ENCODE results near the gene GABRB2. TPM values are rescaled to one million over a fixed set of nuclear protein-coding genes. Genes with fewer than 3 reads are reported as not detected.

GABRB2 gene
- total and polyA plus RNA-seq, 2 of the 13 experiments (the other 11 are each of a cell fraction or from before 2014, with no cell fraction given) = 0.01 TPM; not detected in 1

GRCh38 chr5:161391016-161391415 lies 155.5 kb downstream of the GABRB2 start:
- Histone ChIP-seq H3K4me1 (ENCODE audit: insufficient read depth, low read length) (no peaks in the 10 kb centered on the region), H2AFZ (ENCODE audit: low read length) (no peak overlapping the region), H4K20me1 (ENCODE audit: insufficient read depth, low read length) (no peaks in the 10 kb centered on the region), H3K36me3 (replicated peaks in 1 of 2; ENCODE audit: control insufficient read depth in 1 of 2, insufficient read depth in 2 of 2, low read length in 2 of 2) (no peaks in the 10 kb centered on the region), H3K79me2 (ENCODE audit: insufficient read depth, low read length) (no peaks in the 10 kb centered on the region), H3K27ac (ENCODE audit: extremely low read length, insufficient read depth, low read length) (no peak overlapping the region), H3K4me2 (ENCODE audit: low read depth, low read length) (no peak overlapping the region), H3K9me3 (ENCODE audit: low read length) (no peaks in the 10 kb centered on the region), H3K4me3 (replicated peaks in 1 of 3; ENCODE audit: insufficient read depth in 1 of 3, low read depth in 2 of 3, low read length in 3 of 3) (no peak overlapping the region), H3K27me3 (ENCODE audit: control insufficient read depth in 1 of 2, insufficient read depth in 2 of 2, low read length in 2 of 2) (no peaks in the 10 kb centered on the region; a peak in 1 of 5 replicates), H3K9ac (ENCODE audit: insufficient read depth, low read depth, low read length) (no peak overlapping the region)
- in situ Hi-C loops (cut with HindIII; ENCODE audit: extremely low pct_ligation_motif_present, low pct_unique_long_range_greater_than_20kb) (no loop called here), intact Hi-C loops (cut with micrococcal nuclease; ENCODE audit: unreplicated experiment) (no loop called here)
- BruUV-seq (replicated peaks) = no TSS peak
- FAIRE-seq (no peak), ATAC-seq (no peak), DNase-seq (ENCODE audit: low spot score) (no peak)
- ChIA-PET POLR2A (no interaction called here), CTCF (ENCODE audit: low intra/inter-chr PET ratio, low total read pairs) (no interaction called here)
- 4% methylated on average over 1 of the region's 1 CpG for WGBS (ENCODE audit: low lambda C conversion rate)
- TF ChIP-seq SNAI1 (CRISPR knock-in tag; IDR thresholded peaks at IDR 0.05; ENCODE audit: borderline replicate concordance) (no peak), ZFP90 (CRISPR knock-in tag; IDR thresholded peaks at IDR 0.05; ENCODE audit: borderline replicate concordance) (no peak), HNF4G (IDR thresholded peaks at IDR 0.05; ENCODE audit: borderline replicate concordance, low read depth, low read length) (no peak), HNF4G (CRISPR knock-in tag; IDR thresholded peaks at IDR 0.05; ENCODE audit: borderline replicate concordance, low read depth) (no peak), KIAA2018 (CRISPR knock-in tag; IDR thresholded peaks at IDR 0.05; ENCODE audit: borderline replicate concordance) (no peak), GZF1 (CRISPR knock-in tag; IDR thresholded peaks at IDR 0.05) (no peak), KMT2B (CRISPR knock-in tag; IDR thresholded peaks at IDR 0.05) (no peak), RELA (CRISPR knock-in tag; IDR thresholded peaks at IDR 0.05) (no peak), ZNF318 (CRISPR knock-in tag; IDR thresholded peaks at IDR 0.05) (no peak)
